Chondrocyte (in vitro differentiated cells): ENCODE results near the gene ABCD4. TPM values are rescaled to one million over a fixed set of nuclear protein-coding genes. Genes with fewer than 3 reads are reported as not detected.
A peak's percentile ranks its signal among the peaks of the same experiment; 100 is the strongest.

Source experiments
- DNase-seq: peaks from one replicate; pipeline ENCODE4 v3.0.0; 2021; ENCODE audit warnings: mixed read lengths, low spot score
- H3K27ac Mint-ChIP-seq: one replicate; pipeline ENCODE4 v1.8.0; 2021; ENCODE audit warnings: mild to moderate bottlenecking, moderate library complexity, mixed read lengths; ENCODE audit not compliant: unreplicated experiment
- H3K27me3 Mint-ChIP-seq: 2 replicates; pipeline ENCODE4 v1.8.0; 2021; ENCODE audit warnings: low read depth, mixed read lengths
- H3K36me3 Mint-ChIP-seq: 2 replicates; pipeline ENCODE4 v1.8.0; 2021; ENCODE audit warnings: low read depth, mixed read lengths
- H3K4me1 Mint-ChIP-seq: 2 replicates; pipeline ENCODE4 v1.8.0; 2021; ENCODE audit warnings: low read depth, mild to moderate bottlenecking, mixed read lengths
- H3K4me3 Mint-ChIP-seq: one replicate; pipeline ENCODE4 v1.8.0; 2021; ENCODE audit warnings: mild to moderate bottlenecking, moderate library complexity, mixed read lengths; ENCODE audit not compliant: unreplicated experiment
- H3K9me3 Mint-ChIP-seq: 2 replicates; pipeline ENCODE4 v1.8.0; 2021; ENCODE audit warnings: low read depth, mixed read lengths
- total RNA-seq: library from RNA; stranded (reverse); gene quantifications from 3 replicates; pipeline ENCODE4 v1.2.1, GENCODE V29; 2021
- TF ChIP-seq, protein P1 (sequence below): fragments of 200-600 bp; sonication (generic); IDR thresholded peaks from 2 replicates; pipeline ENCODE4 v1.5.0; 2021; ENCODE audit warnings: antibody characterized with exemption, mild to moderate bottlenecking, moderate library complexity

The ABCD4 gene
- total RNA-seq, 1 donor from 2014 or later: 34.7 TPM

- Mint-ChIP-seq H3K27ac (no peak overlapping the region), H3K9me3 (no peaks in the 10 kb centered on the region), H3K4me1 (no peaks in the 10 kb centered on the region), H3K36me3 (no peaks in the 10 kb centered on the region), H3K27me3 (peaks cover 9% of the 10 kb centered on the region), H3K4me3 (no peak overlapping the region)
- no peak for DNase-seq
- TF ChIP-seq, protein P1, sequence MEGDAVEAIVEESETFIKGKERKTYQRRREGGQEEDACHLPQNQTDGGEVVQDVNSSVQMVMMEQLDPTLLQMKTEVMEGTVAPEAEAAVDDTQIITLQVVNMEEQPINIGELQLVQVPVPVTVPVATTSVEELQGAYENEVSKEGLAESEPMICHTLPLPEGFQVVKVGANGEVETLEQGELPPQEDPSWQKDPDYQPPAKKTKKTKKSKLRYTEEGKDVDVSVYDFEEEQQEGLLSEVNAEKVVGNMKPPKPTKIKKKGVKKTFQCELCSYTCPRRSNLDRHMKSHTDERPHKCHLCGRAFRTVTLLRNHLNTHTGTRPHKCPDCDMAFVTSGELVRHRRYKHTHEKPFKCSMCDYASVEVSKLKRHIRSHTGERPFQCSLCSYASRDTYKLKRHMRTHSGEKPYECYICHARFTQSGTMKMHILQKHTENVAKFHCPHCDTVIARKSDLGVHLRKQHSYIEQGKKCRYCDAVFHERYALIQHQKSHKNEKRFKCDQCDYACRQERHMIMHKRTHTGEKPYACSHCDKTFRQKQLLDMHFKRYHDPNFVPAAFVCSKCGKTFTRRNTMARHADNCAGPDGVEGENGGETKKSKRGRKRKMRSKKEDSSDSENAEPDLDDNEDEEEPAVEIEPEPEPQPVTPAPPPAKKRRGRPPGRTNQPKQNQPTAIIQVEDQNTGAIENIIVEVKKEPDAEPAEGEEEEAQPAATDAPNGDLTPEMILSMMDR: no peak
Measured at GRCh38 chr14:74261288-74261687, 41.4 kb downstream of the ABCD4 start.

DNA sequence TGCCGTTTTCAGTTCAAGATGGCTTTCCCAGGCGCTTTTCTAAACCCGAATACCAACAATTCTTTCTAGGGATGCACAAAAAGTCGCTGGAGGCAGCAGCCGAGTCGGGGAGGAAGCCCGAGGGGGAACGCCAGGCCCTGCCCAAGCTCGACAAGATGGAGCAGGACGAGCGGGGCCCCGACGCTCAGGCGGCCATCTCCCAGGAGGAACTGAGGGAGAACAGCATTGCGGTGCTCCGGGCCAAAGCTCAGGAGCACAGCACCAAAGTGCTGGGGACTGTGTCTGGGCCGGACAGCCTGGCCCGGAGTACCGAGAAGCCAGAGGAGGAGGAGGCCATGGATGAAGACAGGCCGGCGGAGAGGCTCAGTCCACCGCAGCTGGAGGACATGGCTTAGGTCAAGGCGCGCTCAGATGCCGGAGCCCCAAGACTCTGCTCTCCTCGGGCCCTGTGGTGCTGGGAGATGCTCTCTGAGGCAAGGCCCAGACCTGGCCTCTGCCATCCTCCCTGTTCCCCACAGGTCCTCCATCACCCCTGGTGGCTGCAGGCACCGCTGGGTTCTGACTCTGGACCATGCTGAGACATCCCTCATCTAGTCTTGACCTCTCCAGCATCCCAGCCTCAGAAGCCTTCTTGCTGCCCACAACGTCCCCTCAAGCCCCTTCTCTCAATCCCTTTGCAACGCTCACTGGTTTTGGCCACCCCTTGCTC is 42.1 kb downstream of the ABCD4 start:
- H3K4me3 Mint-ChIP-seq: no peak overlapping the region
- H3K27ac Mint-ChIP-seq: no peak overlapping the region
- no peak for DNase-seq
- TF ChIP-seq, protein P1: no peak
- no peaks in the 10 kb centered on the region for H3K4me1 Mint-ChIP-seq
- H3K36me3 Mint-ChIP-seq: no peaks in the 10 kb centered on the region
- H3K9me3 Mint-ChIP-seq: no peaks in the 10 kb centered on the region
- H3K27me3 Mint-ChIP-seq: peaks cover 9% of the 10 kb centered on the region

DNA sequence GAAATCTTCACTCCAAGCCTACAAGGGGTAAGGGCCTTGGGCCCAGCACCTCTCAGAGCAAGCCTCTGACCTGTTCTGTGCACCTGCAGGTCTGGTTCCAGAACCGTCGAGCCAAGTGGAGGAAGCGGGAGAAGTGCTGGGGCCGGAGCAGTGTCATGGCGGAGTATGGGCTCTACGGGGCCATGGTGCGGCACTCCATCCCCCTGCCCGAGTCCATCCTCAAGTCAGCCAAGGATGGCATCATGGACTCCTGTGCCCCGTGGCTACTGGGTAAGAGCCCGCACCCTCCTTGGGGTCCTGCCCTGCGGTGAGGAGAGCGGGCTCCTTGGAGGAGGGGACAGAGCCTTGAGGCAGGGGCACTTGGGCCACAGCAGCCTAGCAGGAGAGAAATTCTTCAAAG is 43.2 kb downstream of the ABCD4 start:
- Mint-ChIP-seq H3K27ac (no peak overlapping the region), H3K4me1 (no peaks in the 10 kb centered on the region), H3K4me3 (no peak overlapping the region), H3K9me3 (no peaks in the 10 kb centered on the region), H3K27me3 (peaks cover 12% of the 10 kb centered on the region), H3K36me3 (no peaks in the 10 kb centered on the region)
- no peak for DNase-seq
- TF ChIP-seq, protein P1: no peak

GRCh38 chr14:74258764-74259035 is 44.0 kb downstream of the ABCD4 start:
- DNase-seq: no peak
- Mint-ChIP-seq H3K4me3 (no peak overlapping the region), H3K27ac (no peak overlapping the region)

DNA sequence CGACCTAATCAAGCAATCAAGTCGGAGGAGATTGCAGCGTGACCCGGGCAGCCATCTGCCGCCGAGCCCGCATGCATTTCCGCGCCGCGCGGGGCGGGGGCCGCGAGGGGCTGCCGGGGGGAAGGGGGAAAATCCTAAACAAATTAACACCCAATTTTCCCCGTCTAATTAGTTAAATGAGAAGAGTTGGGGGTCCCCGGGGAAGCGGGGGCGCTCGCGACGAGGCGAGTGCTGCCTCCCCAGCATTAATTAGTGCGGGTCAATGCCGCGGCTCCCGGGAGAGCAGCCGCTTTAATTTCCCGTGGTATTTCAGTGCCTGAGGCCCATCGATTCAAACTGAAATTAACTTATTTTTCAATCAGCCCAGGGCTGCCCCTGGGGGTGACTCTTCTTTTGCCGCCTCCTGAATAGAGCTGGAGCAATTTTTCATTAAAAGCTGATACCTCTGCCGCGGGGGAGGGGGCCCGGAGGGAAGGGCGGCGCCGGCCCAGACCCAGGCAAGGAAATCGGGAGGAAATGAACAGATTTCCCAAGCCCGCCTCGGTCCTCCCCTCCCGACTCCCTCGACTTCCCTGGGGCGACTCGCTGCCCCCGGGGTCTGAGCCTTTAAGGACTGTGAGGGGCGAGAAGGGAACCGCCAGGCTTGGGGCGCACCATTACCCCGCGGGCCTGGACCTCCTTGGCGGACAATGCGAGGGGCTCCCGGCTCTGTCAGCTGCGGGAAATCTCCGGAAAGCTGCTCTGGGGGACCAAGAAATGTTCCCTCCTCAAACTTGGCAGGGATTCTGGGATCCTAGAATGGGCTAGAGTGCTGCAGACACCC is 44.6 kb downstream of the ABCD4 start:
- Mint-ChIP-seq H3K4me3 (peak overlapping the region; percentile 73), H3K27me3 (peaks cover 14% of the 10 kb centered on the region), H3K4me1 (no peaks in the 10 kb centered on the region), H3K36me3 (no peaks in the 10 kb centered on the region), H3K9me3 (no peaks in the 10 kb centered on the region), H3K27ac (no peak overlapping the region)
- TF ChIP-seq, protein P1: no peak
- no peak for DNase-seq

More at GRCh38 chr14:74258764-74259035, 44.0 kb downstream of the ABCD4 start:
- TF ChIP-seq, protein P1: no peak
- Mint-ChIP-seq H3K27me3 (peaks cover 14% of the 10 kb centered on the region), H3K9me3 (no peaks in the 10 kb centered on the region), H3K36me3 (no peaks in the 10 kb centered on the region), H3K4me1 (no peaks in the 10 kb centered on the region)
